ENCODE results near the gene RNF150. TPM values are rescaled to one million over a fixed set of nuclear protein-coding genes. Genes with fewer than 3 reads are reported as not detected.

Gene RNF150
- total RNA-seq, 1 donor from 2014 or later, result 9.1 TPM

DNA sequence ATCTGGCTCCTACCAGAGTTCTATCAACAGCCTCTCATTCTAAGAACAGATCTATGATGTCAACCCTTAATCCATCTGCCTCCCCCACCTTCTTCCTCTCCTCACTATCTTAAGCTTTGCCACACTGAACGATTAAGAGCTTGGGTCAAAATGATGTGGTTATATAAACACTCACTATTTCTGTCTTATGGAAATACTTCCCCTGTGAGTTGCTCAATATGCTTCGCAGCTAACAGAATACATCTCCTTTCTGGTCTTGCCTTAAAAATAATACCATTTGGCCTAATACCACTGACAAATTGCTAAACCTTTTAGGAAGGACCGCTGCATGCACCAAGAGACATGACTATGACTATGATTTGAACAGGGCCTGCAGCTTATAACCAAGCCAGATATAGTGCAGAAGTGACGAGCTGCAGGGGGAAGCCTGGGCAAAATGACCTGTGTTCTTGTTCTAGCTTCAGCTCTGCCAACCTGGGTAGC is 130.9 kb downstream of the RNF150 start:
- Histone ChIP-seq H3K27me3 (no peaks in the 10 kb centered on the region), H3K36me3 (no peaks in the 10 kb centered on the region), H3K4me1 (no peaks in the 10 kb centered on the region), H3K9me3 (no peaks in the 10 kb centered on the region), H3K27ac (no peak overlapping the region), H3K4me3 (no peak overlapping the region)
- intact Hi-C loops (cut with DNase I), result no loop called here
- DNase-seq (ENCODE audit: extremely low spot score in 2 of 2), result no peak
- TF ChIP-seq, protein P1, sequence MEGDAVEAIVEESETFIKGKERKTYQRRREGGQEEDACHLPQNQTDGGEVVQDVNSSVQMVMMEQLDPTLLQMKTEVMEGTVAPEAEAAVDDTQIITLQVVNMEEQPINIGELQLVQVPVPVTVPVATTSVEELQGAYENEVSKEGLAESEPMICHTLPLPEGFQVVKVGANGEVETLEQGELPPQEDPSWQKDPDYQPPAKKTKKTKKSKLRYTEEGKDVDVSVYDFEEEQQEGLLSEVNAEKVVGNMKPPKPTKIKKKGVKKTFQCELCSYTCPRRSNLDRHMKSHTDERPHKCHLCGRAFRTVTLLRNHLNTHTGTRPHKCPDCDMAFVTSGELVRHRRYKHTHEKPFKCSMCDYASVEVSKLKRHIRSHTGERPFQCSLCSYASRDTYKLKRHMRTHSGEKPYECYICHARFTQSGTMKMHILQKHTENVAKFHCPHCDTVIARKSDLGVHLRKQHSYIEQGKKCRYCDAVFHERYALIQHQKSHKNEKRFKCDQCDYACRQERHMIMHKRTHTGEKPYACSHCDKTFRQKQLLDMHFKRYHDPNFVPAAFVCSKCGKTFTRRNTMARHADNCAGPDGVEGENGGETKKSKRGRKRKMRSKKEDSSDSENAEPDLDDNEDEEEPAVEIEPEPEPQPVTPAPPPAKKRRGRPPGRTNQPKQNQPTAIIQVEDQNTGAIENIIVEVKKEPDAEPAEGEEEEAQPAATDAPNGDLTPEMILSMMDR (IDR thresholded peaks at IDR 0.05), result no peak
- TF ChIP-seq POLR2AphosphoS5 (IDR thresholded peaks at IDR 0.05; ENCODE audit: insufficient read depth in 1 of 2, low read depth in 1 of 2) (no peak), POLR2A (IDR thresholded peaks at IDR 0.05) (no peak)

DNA sequence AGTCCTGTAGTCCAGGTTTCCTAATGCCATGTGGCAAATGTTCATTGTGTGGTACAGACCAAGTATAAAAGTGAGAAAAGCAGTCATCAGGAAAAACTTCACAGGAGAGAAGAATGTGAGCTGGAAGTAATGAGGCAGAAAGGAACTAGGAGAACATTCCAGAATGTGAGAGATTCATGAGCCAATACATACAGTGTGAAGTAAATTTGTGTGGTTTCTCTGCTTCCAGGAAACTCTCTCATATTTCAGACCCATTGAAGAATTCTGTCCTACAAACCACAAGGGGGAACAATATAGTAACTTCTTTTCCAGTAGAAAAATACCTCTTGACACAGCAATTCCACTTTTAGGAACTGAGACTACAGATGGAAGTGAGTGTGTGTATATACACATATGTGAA is 136.5 kb downstream of the RNF150 start:
- Histone ChIP-seq H3K9me3 (no peaks in the 10 kb centered on the region), H3K4me1 (no peaks in the 10 kb centered on the region), H3K27me3 (no peaks in the 10 kb centered on the region), H3K36me3 (no peaks in the 10 kb centered on the region), H3K4me3 (no peak overlapping the region), H3K27ac (no peak overlapping the region)
- no peak for DNase-seq (ENCODE audit: extremely low spot score in 2 of 2)
- intact Hi-C loops (cut with DNase I), result no loop called here
- TF ChIP-seq POLR2AphosphoS5 (IDR thresholded peaks at IDR 0.05; ENCODE audit: insufficient read depth in 1 of 2, low read depth in 1 of 2), result no peak
- no peak for TF ChIP-seq POLR2A (IDR thresholded peaks at IDR 0.05)
- TF ChIP-seq, protein P1 (IDR thresholded peaks at IDR 0.05), result no peak

DNA sequence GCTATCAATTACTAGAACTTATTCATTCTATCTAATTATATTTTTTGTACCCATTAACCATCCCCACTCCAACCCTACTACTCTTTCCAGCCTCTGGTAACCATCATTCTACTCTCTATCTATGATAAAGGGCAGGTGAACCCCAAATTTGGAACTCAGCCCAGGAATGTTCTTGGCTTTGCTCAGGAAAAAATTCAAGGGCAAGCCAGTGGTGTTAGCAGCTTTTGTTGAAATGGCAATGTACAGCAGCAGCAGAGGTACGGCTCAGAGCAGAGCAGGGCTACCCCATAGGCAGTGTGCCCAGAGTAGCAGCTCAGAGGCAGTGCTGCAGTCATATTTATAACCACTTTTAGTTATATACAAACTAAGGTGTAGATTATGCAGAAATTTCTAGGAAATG is 138.2 kb downstream of the RNF150 start:
- H3K27me3 ChIP-seq, result no peaks in the 10 kb centered on the region
- TF ChIP-seq POLR2A (IDR thresholded peaks at IDR 0.05), result no peak
- TF ChIP-seq POLR2AphosphoS5 (IDR thresholded peaks at IDR 0.05; ENCODE audit: insufficient read depth in 1 of 2, low read depth in 1 of 2), result no peak
- TF ChIP-seq, protein P1 (IDR thresholded peaks at IDR 0.05), result no peak
- no peaks in the 10 kb centered on the region for H3K4me1 ChIP-seq
- H3K36me3 ChIP-seq, result no peaks in the 10 kb centered on the region
- no peak overlapping the region for H3K4me3 ChIP-seq
- H3K27ac ChIP-seq, result no peak overlapping the region
- H3K9me3 ChIP-seq, result no peaks in the 10 kb centered on the region
- DNase-seq (ENCODE audit: extremely low spot score in 2 of 2), result no peak
- intact Hi-C loops (cut with DNase I), result no loop called here

DNA sequence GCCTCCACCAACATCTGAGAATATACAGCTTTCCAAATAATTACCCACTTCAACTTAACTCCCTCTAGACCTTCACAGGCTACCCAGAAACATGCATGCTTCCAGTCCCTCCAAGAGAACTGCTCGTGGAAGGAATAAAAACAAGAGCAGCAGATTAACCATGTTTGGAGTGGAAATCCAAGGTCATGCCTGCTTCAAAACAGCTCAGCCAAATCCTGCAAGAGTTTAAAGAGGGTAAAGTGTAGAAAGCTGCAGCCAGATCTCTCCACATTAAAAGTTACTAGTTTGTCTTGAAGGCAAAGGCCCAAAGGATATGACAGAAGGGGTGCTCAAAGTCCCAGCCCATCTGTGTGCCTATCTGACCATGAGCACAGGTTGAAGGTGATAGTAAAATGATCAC is 139.3 kb downstream of the RNF150 start:
- no peaks in the 10 kb centered on the region for H3K4me1 ChIP-seq
- H3K27me3 ChIP-seq, result no peaks in the 10 kb centered on the region
- intact Hi-C loops (cut with DNase I), result no loop called here
- H3K9me3 ChIP-seq, result no peaks in the 10 kb centered on the region
- H3K4me3 ChIP-seq, result no peak overlapping the region
- TF ChIP-seq, protein P1 (IDR thresholded peaks at IDR 0.05), result no peak
- TF ChIP-seq POLR2A (IDR thresholded peaks at IDR 0.05), result no peak
- TF ChIP-seq POLR2AphosphoS5 (IDR thresholded peaks at IDR 0.05; ENCODE audit: insufficient read depth in 1 of 2, low read depth in 1 of 2), result no peak
- no peak for DNase-seq (ENCODE audit: extremely low spot score in 2 of 2)
- no peaks in the 10 kb centered on the region for H3K36me3 ChIP-seq
- no peak overlapping the region for H3K27ac ChIP-seq

DNA sequence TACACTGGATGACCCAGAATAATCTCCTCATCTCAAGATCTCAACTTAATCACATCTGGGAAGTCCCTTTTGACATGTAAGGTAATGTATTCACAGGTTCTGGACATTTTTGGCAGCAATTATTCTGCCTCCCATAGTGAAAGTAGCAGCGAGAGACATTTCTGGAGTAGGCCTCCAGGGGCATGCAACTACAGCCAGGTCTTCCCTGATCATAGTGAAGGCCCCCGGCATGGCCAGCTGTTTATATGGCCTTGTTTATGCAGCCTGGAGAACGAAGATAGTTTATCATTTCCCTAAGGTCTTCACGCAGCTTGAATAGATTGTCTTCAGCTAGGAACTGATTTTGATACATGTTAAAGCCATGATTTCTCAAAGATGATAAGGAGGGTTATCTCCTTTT is 139.9 kb downstream of the RNF150 start:
- TF ChIP-seq, protein P1 (IDR thresholded peaks at IDR 0.05), result no peak
- TF ChIP-seq POLR2A (IDR thresholded peaks at IDR 0.05) (no peak), POLR2AphosphoS5 (IDR thresholded peaks at IDR 0.05; ENCODE audit: insufficient read depth in 1 of 2, low read depth in 1 of 2) (no peak)
- intact Hi-C loops (cut with DNase I), result no loop called here
- Histone ChIP-seq H3K9me3 (no peaks in the 10 kb centered on the region), H3K4me3 (no peak overlapping the region), H3K36me3 (no peaks in the 10 kb centered on the region), H3K27ac (no peak overlapping the region), H3K4me1 (no peaks in the 10 kb centered on the region), H3K27me3 (no peaks in the 10 kb centered on the region)
- DNase-seq (ENCODE audit: extremely low spot score in 2 of 2), result no peak

Data from vagina (tissue), 2 donors.